Measurements from ENCODE around the gene PAXX. TPM values are rescaled to one million over a fixed set of nuclear protein-coding genes. Genes with fewer than 3 reads are reported as not detected.

The PAXX gene
- total RNA-seq, 4 donors from 2014 or later = 14.2 to 39.5 (median 18.8) TPM

GRCh38 chr9:136973618-136974617, 18.3 kb upstream of the PAXX start:
- no peak for TF ChIP-seq POLR2A (IDR thresholded peaks at IDR 0.05)
- TF ChIP-seq, protein P1, sequence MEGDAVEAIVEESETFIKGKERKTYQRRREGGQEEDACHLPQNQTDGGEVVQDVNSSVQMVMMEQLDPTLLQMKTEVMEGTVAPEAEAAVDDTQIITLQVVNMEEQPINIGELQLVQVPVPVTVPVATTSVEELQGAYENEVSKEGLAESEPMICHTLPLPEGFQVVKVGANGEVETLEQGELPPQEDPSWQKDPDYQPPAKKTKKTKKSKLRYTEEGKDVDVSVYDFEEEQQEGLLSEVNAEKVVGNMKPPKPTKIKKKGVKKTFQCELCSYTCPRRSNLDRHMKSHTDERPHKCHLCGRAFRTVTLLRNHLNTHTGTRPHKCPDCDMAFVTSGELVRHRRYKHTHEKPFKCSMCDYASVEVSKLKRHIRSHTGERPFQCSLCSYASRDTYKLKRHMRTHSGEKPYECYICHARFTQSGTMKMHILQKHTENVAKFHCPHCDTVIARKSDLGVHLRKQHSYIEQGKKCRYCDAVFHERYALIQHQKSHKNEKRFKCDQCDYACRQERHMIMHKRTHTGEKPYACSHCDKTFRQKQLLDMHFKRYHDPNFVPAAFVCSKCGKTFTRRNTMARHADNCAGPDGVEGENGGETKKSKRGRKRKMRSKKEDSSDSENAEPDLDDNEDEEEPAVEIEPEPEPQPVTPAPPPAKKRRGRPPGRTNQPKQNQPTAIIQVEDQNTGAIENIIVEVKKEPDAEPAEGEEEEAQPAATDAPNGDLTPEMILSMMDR (IDR thresholded peaks at IDR 0.05) = no peak
- H3K4me1 ChIP-seq = no peaks in the 10 kb centered on the region
- H3K27me3 ChIP-seq = no peaks in the 10 kb centered on the region
- no peak for DNase-seq
- no peaks in the 10 kb centered on the region for H3K36me3 ChIP-seq
- H3K27ac ChIP-seq = peak overlapping the region in 1 of 2 donors; percentile 24
- H3K4me3 ChIP-seq = no peak overlapping the region
- H3K9me3 ChIP-seq = no peaks in the 10 kb centered on the region
- intact Hi-C loops (cut with DNase I; ENCODE audit: low total_unique reads) = no loop called here

GRCh38 chr9:136974817-136975535, 17.2 kb upstream of the PAXX start:
- intact Hi-C loops (cut with DNase I; ENCODE audit: low total_unique reads) = no loop called here
- TF ChIP-seq, protein P1 (IDR thresholded peaks at IDR 0.05) = no peak
- no peak for TF ChIP-seq POLR2A (IDR thresholded peaks at IDR 0.05)
- Histone ChIP-seq H3K9me3 (no peaks in the 10 kb centered on the region), H3K36me3 (no peaks in the 10 kb centered on the region), H3K4me3 (no peak overlapping the region), H3K27me3 (no peaks in the 10 kb centered on the region), H3K27ac (peak overlapping the region in 1 of 2 donors; percentile 49), H3K4me1 (no peaks in the 10 kb centered on the region)
- DNase-seq = no peak

GRCh38 chr9:136975644-136976043, 16.6 kb upstream of the PAXX start:
- TF ChIP-seq, protein P1 (IDR thresholded peaks at IDR 0.05) = no peak
- TF ChIP-seq POLR2A (IDR thresholded peaks at IDR 0.05) = no peak
- no peaks in the 10 kb centered on the region for H3K36me3 ChIP-seq
- peak overlapping the region; percentile 8 to 49 for H3K27ac ChIP-seq
- H3K9me3 ChIP-seq = no peaks in the 10 kb centered on the region
- no peaks in the 10 kb centered on the region for H3K4me1 ChIP-seq
- H3K27me3 ChIP-seq = no peaks in the 10 kb centered on the region
- intact Hi-C loops (cut with DNase I; ENCODE audit: low total_unique reads) = no loop called here
- H3K4me3 ChIP-seq = no peak overlapping the region
- DNase-seq = no peak

DNA sequence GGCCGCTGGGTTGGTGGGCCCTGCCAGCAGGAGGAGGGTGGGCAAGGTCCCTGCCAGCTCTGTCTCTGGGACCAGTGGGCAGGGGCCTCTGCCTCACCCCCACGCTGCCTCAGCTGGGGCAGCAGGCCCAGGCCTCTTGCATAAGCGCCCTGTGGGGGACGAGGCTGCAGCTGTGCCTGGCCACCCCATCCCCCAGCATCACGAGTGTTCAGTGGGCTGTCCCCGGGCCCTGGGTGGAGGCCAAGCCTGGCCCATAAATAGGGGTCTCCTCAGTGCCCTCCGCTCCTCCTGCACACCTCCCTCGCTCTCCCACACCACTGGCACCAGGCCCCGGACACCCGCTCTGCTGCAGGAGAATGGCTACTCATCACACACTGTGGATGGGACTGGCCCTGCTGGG, 15.0 kb upstream of the PAXX start, which contains the start of gene PTGDS:
PTGDS (plus strand) TSS at position 282 of the 400 bp plus-strand sequence; CDS start at position 357, 75 bp downstream.
- H3K27me3 ChIP-seq = no peaks in the 10 kb centered on the region
- peak within 1 kb of the TSS; percentile 28 to 32 for H3K4me3 ChIP-seq
- DNase-seq = peak; percentile 58 to 67
- TF ChIP-seq, protein P1 (IDR thresholded peaks at IDR 0.05) = no peak
- TF ChIP-seq POLR2A (IDR thresholded peaks at IDR 0.05) = no peak
- H3K9me3 ChIP-seq = no peaks in the 10 kb centered on the region
- H3K27ac ChIP-seq = peak within 1 kb of the TSS; percentile 28 to 32
- H3K36me3 ChIP-seq = no peaks in the 10 kb centered on the region
- H3K4me1 ChIP-seq = no peaks in the 10 kb centered on the region
- intact Hi-C loops (cut with DNase I; ENCODE audit: low total_unique reads) = no loop called here

Data from uterus (tissue), 4 donors.